GM19351 (cell line): Measurements from ENCODE around the gene SPIRE1.
"Not testable (repeated sequence)": the region's sequence is repeated elsewhere in the genome, so short reads cannot be mapped to it uniquely, and the experiment has no call there.

Source experiments
- ATAC-seq: cut with Tn5 transposase; IDR thresholded peaks from one replicate; pipeline ENCODE4 v1.9.1; 2021; ENCODE audit warnings: mild to moderate bottlenecking, moderate library complexity; ENCODE audit not compliant: unreplicated experiment

SPIRE1 gene

GRCh38 chr18:12423393-12423792, 234.5 kb downstream of the SPIRE1 start:
- no peak for ATAC-seq

- ATAC-seq: no peak
These were observed 235.0 kb downstream of the SPIRE1 start for GRCh38 chr18:12422936-12423335.

GRCh38 chr18:12421732-12422131, 236.2 kb downstream of the SPIRE1 start:
- ATAC-seq: no peak

- no peak for ATAC-seq
These were observed 237.0 kb downstream of the SPIRE1 start for GRCh38 chr18:12420821-12421421.

- ATAC-seq: no peak
These were observed 240.2 kb downstream of the SPIRE1 start for GRCh38 chr18:12417687-12418086.

- ATAC-seq: no peak
These were observed 241.7 kb downstream of the SPIRE1 start for GRCh38 chr18:12416098-12416729.

- no peak for ATAC-seq
These were observed 246.5 kb downstream of the SPIRE1 start for GRCh38 chr18:12411456-12411855.

- not testable (repeated sequence) for ATAC-seq
These were observed 247.2 kb downstream of the SPIRE1 start for GRCh38 chr18:12410747-12411146.

GRCh38 chr18:12410081-12410481, 247.8 kb downstream of the SPIRE1 start:
- no peak for ATAC-seq

GRCh38 chr18:12409469-12409868, 248.4 kb downstream of the SPIRE1 start:
- ATAC-seq: no peak

GRCh38 chr18:12408247-12408869, 249.5 kb downstream of the SPIRE1 start:
- ATAC-seq: peak; percentile 16

GRCh38 chr18:12406371-12407111, 251.4 kb downstream of the SPIRE1 start:
- no peak for ATAC-seq

- ATAC-seq: no peak
These were observed 252.8 kb downstream of the SPIRE1 start for GRCh38 chr18:12405066-12405465.

- ATAC-seq: no peak
These were observed 254.1 kb downstream of the SPIRE1 start for GRCh38 chr18:12403601-12404506.

GRCh38 chr18:12401881-12402280, 256.0 kb downstream of the SPIRE1 start:
- no peak for ATAC-seq

- ATAC-seq: no peak
These were observed 258.7 kb downstream of the SPIRE1 start for GRCh38 chr18:12399231-12399630.

GRCh38 chr18:12398625-12399024, 259.3 kb downstream of the SPIRE1 start:
- no peak for ATAC-seq

- ATAC-seq: no peak
These were observed 260.1 kb downstream of the SPIRE1 start for GRCh38 chr18:12397793-12398192.

- no peak for ATAC-seq
These were observed 260.7 kb downstream of the SPIRE1 start for GRCh38 chr18:12397254-12397653.
